Measurements from ENCODE around the gene WDR1.

DNA sequence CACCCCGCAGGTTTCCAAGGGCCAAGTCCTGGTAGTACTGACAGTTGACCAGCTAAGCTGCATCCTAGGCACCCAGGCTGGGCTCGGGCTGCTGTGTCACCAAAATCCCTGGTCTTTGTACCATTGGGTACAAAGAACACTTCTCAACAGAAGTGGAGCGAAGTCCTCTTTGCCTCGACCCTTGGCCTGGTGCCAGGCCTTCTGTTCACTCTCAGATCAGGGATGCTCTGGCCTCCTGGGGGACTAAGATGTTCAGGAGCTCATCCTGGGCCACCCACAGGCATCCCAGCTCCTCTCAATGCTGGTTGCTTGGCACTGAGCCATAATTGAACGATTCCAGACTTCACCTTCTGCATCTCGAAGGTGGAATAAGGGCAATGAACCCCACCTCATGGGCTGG is 81.5 kb downstream of the WDR1 start:
- TF ChIP-seq, protein P1, sequence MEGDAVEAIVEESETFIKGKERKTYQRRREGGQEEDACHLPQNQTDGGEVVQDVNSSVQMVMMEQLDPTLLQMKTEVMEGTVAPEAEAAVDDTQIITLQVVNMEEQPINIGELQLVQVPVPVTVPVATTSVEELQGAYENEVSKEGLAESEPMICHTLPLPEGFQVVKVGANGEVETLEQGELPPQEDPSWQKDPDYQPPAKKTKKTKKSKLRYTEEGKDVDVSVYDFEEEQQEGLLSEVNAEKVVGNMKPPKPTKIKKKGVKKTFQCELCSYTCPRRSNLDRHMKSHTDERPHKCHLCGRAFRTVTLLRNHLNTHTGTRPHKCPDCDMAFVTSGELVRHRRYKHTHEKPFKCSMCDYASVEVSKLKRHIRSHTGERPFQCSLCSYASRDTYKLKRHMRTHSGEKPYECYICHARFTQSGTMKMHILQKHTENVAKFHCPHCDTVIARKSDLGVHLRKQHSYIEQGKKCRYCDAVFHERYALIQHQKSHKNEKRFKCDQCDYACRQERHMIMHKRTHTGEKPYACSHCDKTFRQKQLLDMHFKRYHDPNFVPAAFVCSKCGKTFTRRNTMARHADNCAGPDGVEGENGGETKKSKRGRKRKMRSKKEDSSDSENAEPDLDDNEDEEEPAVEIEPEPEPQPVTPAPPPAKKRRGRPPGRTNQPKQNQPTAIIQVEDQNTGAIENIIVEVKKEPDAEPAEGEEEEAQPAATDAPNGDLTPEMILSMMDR (IDR thresholded peaks at IDR 0.05), result no peak
- TF ChIP-seq POLR2A (IDR thresholded peaks at IDR 0.05), result no peak

Measured in testis (tissue), 2 donors.